Upper lobe of right lung (tissue), 1 donor: ENCODE results near the gene PRKCQ. TPM values are rescaled to one million over a fixed set of nuclear protein-coding genes. Genes with fewer than 3 reads are reported as not detected.
"Not testable (repeated sequence)": the region's sequence is repeated elsewhere in the genome, so short reads cannot be mapped to it uniquely, and the experiment has no call there.

Experiments
- ATAC-seq: fragments of 200-7000 bp; cut with Tn5 transposase; one replicate; pipeline ENCODE4 v1.9.1; 2020; ENCODE audit warnings: mild to moderate bottlenecking, moderate library complexity
- DNase-seq: peaks from one replicate; pipeline ENCODE4 v3.0.0-alpha.2; 2020
- H3K27ac ChIP-seq: fragments of 200-600 bp; one replicate; pipeline ENCODE4 v1.8.0; 2022
- H3K27me3 ChIP-seq: fragments of 200-600 bp; one replicate; pipeline ENCODE4 v1.8.0; 2022; ENCODE audit warnings: mild to moderate bottlenecking
- H3K36me3 ChIP-seq: fragments of 200-600 bp; one replicate; pipeline ENCODE4 v1.8.0; 2022
- H3K4me1 ChIP-seq: fragments of 200-600 bp; one replicate; pipeline ENCODE4 v1.8.0; 2022
- H3K4me3 ChIP-seq: fragments of 200-600 bp; one replicate; pipeline ENCODE4 v1.8.0; 2022; ENCODE audit warnings: mild to moderate bottlenecking
- H3K9me3 ChIP-seq: fragments of 200-600 bp; one replicate; pipeline ENCODE4 v1.8.0; 2022
- intact Hi-C: fragments of 100-400 bp; cut with DNase I; formaldehyde crosslinking; loops from one replicate; pipeline ENCODE4 v1.11.0; 2022
- total RNA-seq: library from RNA; stranded (reverse); fragmentation: NEBNext Ultra II Directional; extraction: Animal tissue kit (Norgen Biotek cat#: 25700); gene quantifications from one replicate; pipeline ENCODE4 v1.2.1, GENCODE V29; 2021
- TF ChIP-seq, protein P1 (sequence below): fragments of 200-600 bp; IDR thresholded peaks from one replicate; pipeline ENCODE4 v1.8.0; 2022; ENCODE audit warnings: antibody characterized with exemption
- donor health status: DM: no; HTN: yes; CAD: no; lungs with severe emphysema.

PRKCQ gene
- total RNA-seq, 1 donor from 2014 or later: 9.8 TPM

GRCh38 chr10:6445671-6446316 lies 134.3 kb downstream of the PRKCQ start:
- Histone ChIP-seq H3K27ac (no peak overlapping the region), H3K4me1 (no peaks in the 10 kb centered on the region), H3K36me3 (no peaks in the 10 kb centered on the region), H3K4me3 (no peak overlapping the region), H3K9me3 (no peaks in the 10 kb centered on the region), H3K27me3 (no peaks in the 10 kb centered on the region)
- TF ChIP-seq, protein P1, sequence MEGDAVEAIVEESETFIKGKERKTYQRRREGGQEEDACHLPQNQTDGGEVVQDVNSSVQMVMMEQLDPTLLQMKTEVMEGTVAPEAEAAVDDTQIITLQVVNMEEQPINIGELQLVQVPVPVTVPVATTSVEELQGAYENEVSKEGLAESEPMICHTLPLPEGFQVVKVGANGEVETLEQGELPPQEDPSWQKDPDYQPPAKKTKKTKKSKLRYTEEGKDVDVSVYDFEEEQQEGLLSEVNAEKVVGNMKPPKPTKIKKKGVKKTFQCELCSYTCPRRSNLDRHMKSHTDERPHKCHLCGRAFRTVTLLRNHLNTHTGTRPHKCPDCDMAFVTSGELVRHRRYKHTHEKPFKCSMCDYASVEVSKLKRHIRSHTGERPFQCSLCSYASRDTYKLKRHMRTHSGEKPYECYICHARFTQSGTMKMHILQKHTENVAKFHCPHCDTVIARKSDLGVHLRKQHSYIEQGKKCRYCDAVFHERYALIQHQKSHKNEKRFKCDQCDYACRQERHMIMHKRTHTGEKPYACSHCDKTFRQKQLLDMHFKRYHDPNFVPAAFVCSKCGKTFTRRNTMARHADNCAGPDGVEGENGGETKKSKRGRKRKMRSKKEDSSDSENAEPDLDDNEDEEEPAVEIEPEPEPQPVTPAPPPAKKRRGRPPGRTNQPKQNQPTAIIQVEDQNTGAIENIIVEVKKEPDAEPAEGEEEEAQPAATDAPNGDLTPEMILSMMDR: peak; percentile 59
- no peak for DNase-seq
- intact Hi-C loops: no loop called here
- ATAC-seq: no peak

GRCh38 chr10:6439875-6440274 lies 140.2 kb downstream of the PRKCQ start:
- intact Hi-C loops, DNase-seq, H3K36me3 ChIP-seq, H3K4me3 ChIP-seq, H3K4me1 ChIP-seq, H3K9me3 ChIP-seq, H3K27ac ChIP-seq, H3K27me3 ChIP-seq, ATAC-seq: not testable (repeated sequence)

- H3K4me3 ChIP-seq: no peak overlapping the region
- no peak for ATAC-seq
These were observed 148.2 kb downstream of the PRKCQ start for GRCh38 chr10:6431861-6432260.

GRCh38 chr10:6431186-6431585 lies 148.9 kb downstream of the PRKCQ start:
- no peaks in the 10 kb centered on the region for H3K27me3 ChIP-seq
- DNase-seq (no peak), ATAC-seq (no peak)
- no peaks in the 10 kb centered on the region for H3K9me3 ChIP-seq
- intact Hi-C loops: no loop called here
- no peaks in the 10 kb centered on the region for H3K4me1 ChIP-seq
- H3K4me3 ChIP-seq: no peak overlapping the region
- H3K36me3 ChIP-seq: no peaks in the 10 kb centered on the region
- TF ChIP-seq, protein P1: no peak
- no peak overlapping the region for H3K27ac ChIP-seq

More at GRCh38 chr10:6431861-6432260, 148.2 kb downstream of the PRKCQ start:
- DNase-seq: no peak
- Histone ChIP-seq H3K4me1 (no peaks in the 10 kb centered on the region), H3K36me3 (no peaks in the 10 kb centered on the region), H3K9me3 (no peaks in the 10 kb centered on the region), H3K27me3 (no peaks in the 10 kb centered on the region), H3K27ac (no peak overlapping the region)
- TF ChIP-seq, protein P1: no peak
- intact Hi-C loops: no loop called here

DNA sequence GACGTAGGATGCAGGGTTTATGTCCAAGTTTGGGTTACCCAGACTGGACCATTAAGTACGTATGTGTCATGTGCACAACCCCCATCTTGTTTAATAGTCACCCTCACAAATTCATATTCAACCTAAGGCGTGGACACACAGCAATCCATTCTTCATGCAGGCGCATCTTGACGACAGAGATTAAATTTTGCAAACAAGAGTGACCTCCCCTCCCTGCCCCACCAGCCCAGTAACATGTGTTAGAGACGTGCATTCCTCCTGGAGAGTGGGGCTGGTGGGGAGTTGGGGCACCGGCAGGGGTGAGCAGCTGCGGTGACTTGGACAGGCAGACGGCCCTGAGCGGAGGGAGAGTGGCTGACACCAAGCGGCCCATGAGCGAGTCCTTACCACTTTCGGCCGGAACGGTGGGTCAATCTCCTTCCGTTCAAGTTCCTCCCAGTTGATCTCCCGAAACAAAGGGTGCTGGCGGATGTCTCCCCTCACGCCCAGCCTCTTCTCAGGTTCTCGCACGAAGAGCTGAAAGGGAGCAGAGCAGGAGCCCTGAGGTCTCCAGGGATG lies 149.6 kb downstream of the PRKCQ start:
- DNase-seq: no peak
- intact Hi-C loops: no loop called here
- no peaks in the 10 kb centered on the region for H3K27me3 ChIP-seq

GRCh38 chr10:6427357-6427959 lies 152.6 kb downstream of the PRKCQ start:
- Histone ChIP-seq H3K9me3 (no peaks in the 10 kb centered on the region), H3K4me3 (no peak overlapping the region), H3K4me1 (no peaks in the 10 kb centered on the region), H3K27me3 (no peaks in the 10 kb centered on the region), H3K36me3 (no peaks in the 10 kb centered on the region), H3K27ac (no peak overlapping the region)
- ATAC-seq (no peak), DNase-seq (no peak)
- TF ChIP-seq, protein P1: no peak
- intact Hi-C loops: no loop called here

More for the DNA sequence above, 149.6 kb downstream of the PRKCQ start:
- Histone ChIP-seq H3K4me1 (no peaks in the 10 kb centered on the region), H3K36me3 (no peaks in the 10 kb centered on the region), H3K27ac (no peak overlapping the region), H3K9me3 (no peaks in the 10 kb centered on the region), H3K4me3 (no peak overlapping the region)
- no peak for ATAC-seq
- TF ChIP-seq, protein P1: no peak
